ENCODE measurements around the gene CD52.

The CD52 gene

GRCh38 chr1:26280333-26281042 is 37.3 kb upstream of the CD52 start:
- no peak for TF ChIP-seq ZNF274 (IDR thresholded peaks at IDR 0.05; ENCODE audit: low read depth, low read length)
- H3K4me3 ChIP-seq (ENCODE audit: low read length), result peak overlapping the region; percentile 85

- no peak for TF ChIP-seq ZNF274 (IDR thresholded peaks at IDR 0.05; ENCODE audit: low read depth, low read length)
- no peak overlapping the region for H3K4me3 ChIP-seq (ENCODE audit: low read length)
These were observed 36.4 kb upstream of the CD52 start for GRCh38 chr1:26281091-26281958.

DNA sequence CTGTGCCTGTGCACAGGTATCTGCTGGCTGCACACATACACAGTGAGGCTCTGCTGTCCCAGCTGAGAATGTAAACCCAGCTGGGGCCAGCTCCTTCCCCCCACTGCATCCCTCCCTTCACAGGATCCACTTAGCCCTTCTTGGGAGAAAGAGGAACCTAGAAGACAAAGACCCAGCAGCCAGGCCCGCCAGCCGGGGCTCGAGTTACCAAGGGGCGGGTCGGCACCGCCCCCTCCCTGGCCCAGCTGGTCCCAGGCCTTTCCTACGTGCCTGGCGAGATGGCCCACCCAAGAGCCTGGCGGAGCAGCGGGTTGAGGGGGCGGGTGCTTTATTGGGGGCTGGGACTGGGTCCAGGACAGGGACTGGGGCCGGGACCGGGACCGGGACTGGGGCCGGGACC is 35.8 kb upstream of the CD52 start:
- TF ChIP-seq ZNF274 (IDR thresholded peaks at IDR 0.05; ENCODE audit: low read depth, low read length), result no peak
- H3K4me3 ChIP-seq (ENCODE audit: low read length), result no peak overlapping the region

- no peak overlapping the region for H3K4me3 ChIP-seq (ENCODE audit: low read length)
These were observed 35.3 kb upstream of the CD52 start for GRCh38 chr1:26282401-26282918.

DNA sequence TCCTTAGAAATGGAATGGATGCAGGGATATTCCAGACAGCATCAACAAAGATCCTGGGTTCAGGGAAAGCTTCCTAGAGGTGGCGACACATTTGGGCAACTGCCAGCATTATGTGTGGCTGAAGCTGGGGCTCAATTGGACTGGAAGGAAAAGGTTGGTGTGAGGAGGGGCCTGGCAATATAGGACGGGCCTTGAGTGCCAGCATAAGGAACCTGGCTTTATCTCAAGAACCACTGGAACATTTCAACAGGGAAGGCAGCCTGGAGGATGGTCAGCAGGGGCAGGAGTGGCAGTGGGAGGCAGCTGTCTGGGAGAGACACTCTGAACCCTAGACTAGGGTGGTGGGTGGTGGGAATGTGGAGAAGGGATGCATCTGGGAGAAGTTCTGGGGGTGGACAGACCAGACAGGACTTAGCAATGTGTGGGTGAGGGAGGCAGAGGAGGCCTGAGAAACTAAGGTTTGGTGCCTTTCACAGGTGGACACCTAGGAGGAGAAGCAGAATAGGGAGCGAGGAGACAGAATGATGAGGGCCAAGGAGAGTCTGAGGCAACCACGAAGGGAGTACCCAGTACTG is 34.4 kb upstream of the CD52 start:
- no peak for TF ChIP-seq ZNF274 (IDR thresholded peaks at IDR 0.05; ENCODE audit: low read depth, low read length)
- H3K4me3 ChIP-seq (ENCODE audit: low read length), result no peak overlapping the region

More at GRCh38 chr1:26282401-26282918, 35.3 kb upstream of the CD52 start:
- no peak for TF ChIP-seq ZNF274 (IDR thresholded peaks at IDR 0.05; ENCODE audit: low read depth, low read length)

- no peak for TF ChIP-seq ZNF274 (IDR thresholded peaks at IDR 0.05; ENCODE audit: low read depth, low read length)
- H3K4me3 ChIP-seq (ENCODE audit: low read length), result no peak overlapping the region
These were observed 33.7 kb upstream of the CD52 start for GRCh38 chr1:26283871-26284596.

GRCh38 chr1:26284597-26285347 is 33.0 kb upstream of the CD52 start:
- TF ChIP-seq ZNF274 (IDR thresholded peaks at IDR 0.05; ENCODE audit: low read depth, low read length), result no peak
- H3K4me3 ChIP-seq (ENCODE audit: low read length), result no peak overlapping the region

DNA sequence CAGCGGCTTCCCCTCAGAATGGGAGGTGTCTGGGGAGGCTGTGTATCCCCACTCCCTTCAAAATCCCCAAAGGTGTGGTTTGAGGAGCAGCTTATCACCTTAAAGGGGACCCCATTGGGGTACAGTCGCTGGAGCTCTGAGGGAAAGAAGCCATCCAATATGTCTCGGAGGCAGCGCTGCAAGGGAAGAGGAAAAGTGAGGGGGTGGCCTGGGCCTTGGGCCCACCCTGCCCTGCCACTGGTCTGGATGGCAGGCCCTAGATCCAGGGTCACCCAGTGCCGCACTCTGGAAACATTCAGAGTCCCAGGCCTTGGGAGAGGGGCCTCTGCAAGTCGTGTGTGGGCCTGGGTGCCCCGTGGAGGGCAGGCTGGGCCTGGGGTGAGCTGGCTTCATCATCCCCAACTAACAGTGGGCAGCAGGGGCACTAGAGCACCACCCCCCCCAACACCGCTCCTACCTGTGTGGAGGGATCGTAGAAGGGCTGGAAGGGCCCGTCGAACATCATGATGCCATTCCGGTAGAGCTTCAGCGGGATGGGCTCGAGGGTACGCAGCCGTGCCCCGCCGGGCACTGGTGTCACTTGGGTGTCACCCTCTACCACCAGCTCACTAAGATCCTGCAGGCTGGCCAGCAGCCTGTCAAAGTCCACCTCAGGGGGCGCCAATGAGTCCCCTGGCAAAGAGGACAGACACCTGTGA is 32.2 kb upstream of the CD52 start:
- no peak overlapping the region for H3K4me3 ChIP-seq (ENCODE audit: low read length)
- TF ChIP-seq ZNF274 (IDR thresholded peaks at IDR 0.05; ENCODE audit: low read depth, low read length), result no peak

DNA sequence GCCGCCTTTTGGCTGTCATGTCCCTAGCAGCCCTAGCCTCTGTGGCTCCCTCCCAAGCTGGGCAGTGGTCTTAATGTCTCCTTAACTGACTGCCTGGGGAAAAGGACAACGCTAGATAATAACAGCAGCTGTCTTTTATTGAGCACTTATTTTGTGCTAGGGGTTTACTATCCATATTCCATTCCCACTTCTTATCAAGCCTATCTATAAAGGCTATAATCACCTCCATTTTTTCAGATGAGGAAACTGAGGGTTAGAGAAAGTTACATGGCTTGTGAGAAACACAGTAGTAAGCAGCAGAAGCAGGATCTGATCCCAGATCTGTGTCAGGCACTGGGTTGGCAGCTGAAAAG is 31.7 kb upstream of the CD52 start:
- no peak for TF ChIP-seq ZNF274 (IDR thresholded peaks at IDR 0.05; ENCODE audit: low read depth, low read length)
- no peak overlapping the region for H3K4me3 ChIP-seq (ENCODE audit: low read length)

DNA sequence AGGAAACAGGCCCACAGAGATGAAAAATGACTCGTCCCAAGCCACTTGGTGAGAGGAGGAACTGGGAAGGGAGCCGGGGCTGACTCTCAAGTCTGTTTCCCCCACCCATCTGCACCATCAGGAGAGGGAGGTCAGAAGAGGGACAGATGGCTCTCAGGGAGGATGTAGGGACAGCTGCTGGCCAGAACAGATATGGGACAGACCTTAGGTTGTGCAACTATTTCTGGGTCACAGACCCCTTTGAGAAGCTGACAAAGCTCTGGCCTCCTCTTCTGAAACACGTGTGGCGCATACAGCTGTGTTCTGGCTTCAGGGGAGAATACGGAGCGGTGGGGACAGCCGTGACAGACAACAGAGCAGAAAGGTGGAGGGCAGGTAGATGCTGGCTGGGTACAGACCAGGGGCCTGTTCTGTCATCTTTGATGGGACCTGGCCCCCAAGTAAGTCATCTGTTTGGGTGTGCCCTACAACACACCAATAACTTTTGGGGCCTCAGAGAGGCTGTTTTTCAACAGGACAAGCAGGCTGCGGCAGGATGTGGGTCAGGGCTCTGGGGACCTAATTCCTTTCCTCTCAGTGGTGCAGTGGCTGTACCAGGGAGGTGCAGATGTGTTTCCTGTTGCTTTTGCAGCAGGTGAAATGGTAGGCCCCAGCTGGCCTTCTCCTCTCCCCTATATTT is 30.6 kb upstream of the CD52 start:
- H3K4me3 ChIP-seq (ENCODE audit: low read length), result no peak overlapping the region; the same call in 1 of the 2 replicates
- no peak for TF ChIP-seq ZNF274 (IDR thresholded peaks at IDR 0.05; ENCODE audit: low read depth, low read length)

DNA sequence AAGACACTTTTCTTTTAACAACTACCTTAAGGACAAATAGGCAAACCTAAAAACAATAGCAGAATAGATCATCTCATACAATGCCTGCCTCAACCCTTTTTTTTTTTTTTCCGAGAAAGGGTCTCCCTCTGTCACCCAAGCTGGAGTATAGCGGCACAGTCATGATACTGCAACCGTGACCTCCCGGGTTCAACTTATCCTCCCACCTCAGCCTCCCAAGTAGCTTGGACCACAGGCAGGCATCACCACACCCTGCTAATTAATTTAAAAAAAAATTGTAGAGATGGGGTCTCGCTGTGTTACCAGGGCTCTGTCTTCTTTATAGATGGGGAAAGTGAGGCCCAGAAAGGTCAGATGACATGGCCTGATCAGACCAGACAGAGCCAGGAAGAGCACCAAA is 29.9 kb upstream of the CD52 start:
- H3K4me3 ChIP-seq (ENCODE audit: low read length), result no peak overlapping the region; the same call in 1 of the 2 replicates
- no peak for TF ChIP-seq ZNF274 (IDR thresholded peaks at IDR 0.05; ENCODE audit: low read depth, low read length)

- H3K4me3 ChIP-seq (ENCODE audit: low read length), result no peak overlapping the region
These were observed 29.3 kb upstream of the CD52 start for GRCh38 chr1:26288311-26288941.

More at GRCh38 chr1:26288311-26288941, 29.3 kb upstream of the CD52 start:
- no peak for TF ChIP-seq ZNF274 (IDR thresholded peaks at IDR 0.05; ENCODE audit: low read depth, low read length)
